ENCODE data around the gene ASH1L.
"Not testable (repeated sequence)": the region's sequence is repeated elsewhere in the genome, so short reads cannot be mapped to it uniquely, and the experiment has no call there.

ASH1L gene

GRCh38 chr1:155562581-155563376, at the start of gene ASH1L:
ASH1L (minus strand) TSS chr1:155562803; CDS start chr1:155521519, 41,284 bp downstream.
- DNase-seq: peak; percentile 95

GRCh38 chr1:155610257-155610647, 47.6 kb upstream of the ASH1L start:
- not testable (repeated sequence) for DNase-seq

GRCh38 chr1:155609515-155610256, 47.1 kb upstream of the ASH1L start, which contains the start of gene MSTO1:
MSTO1 (plus strand) TSS chr1:155610218; CDS start chr1:155610249, 31 bp downstream.
- DNase-seq: peak; percentile 99

- no peak for DNase-seq
Observed at GRCh38 chr1:155608888-155609225, 46.3 kb upstream of the ASH1L start.

- DNase-seq: no peak
Observed at GRCh38 chr1:155607708-155608107, 45.1 kb upstream of the ASH1L start.

GRCh38 chr1:155599828-155600572, 37.4 kb upstream of the ASH1L start:
- DNase-seq: not testable (repeated sequence)

- DNase-seq: no peak
Observed at GRCh38 chr1:155598842-155599331, 36.3 kb upstream of the ASH1L start.

GRCh38 chr1:155596864-155597263, 34.3 kb upstream of the ASH1L start:
- no peak for DNase-seq

GRCh38 chr1:155595877-155596474, 33.4 kb upstream of the ASH1L start:
- not testable (repeated sequence) for DNase-seq

GRCh38 chr1:155591770-155592169, 29.2 kb upstream of the ASH1L start:
- DNase-seq: no peak

GRCh38 chr1:155590516-155591247, 28.1 kb upstream of the ASH1L start:
- not testable (repeated sequence) for DNase-seq

GRCh38 chr1:155589282-155589681, 26.7 kb upstream of the ASH1L start:
- not testable (repeated sequence) for DNase-seq

- DNase-seq: not testable (repeated sequence)
Observed at GRCh38 chr1:155583846-155584245, 21.2 kb upstream of the ASH1L start.

GRCh38 chr1:155575608-155576007, 13.0 kb upstream of the ASH1L start:
- not testable (repeated sequence) for DNase-seq

GRCh38 chr1:155574077-155574476, 11.5 kb upstream of the ASH1L start:
- DNase-seq: no peak

GRCh38 chr1:155570593-155570990, 8.0 kb upstream of the ASH1L start:
- DNase-seq: no peak

- no peak for DNase-seq
Observed at GRCh38 chr1:155569988-155570592, 7.5 kb upstream of the ASH1L start.

- not testable (repeated sequence) for DNase-seq
Observed at GRCh38 chr1:155563377-155564022, 897 bp upstream of the ASH1L start.

GRCh38 chr1:155561779-155562580, 623 bp downstream of the ASH1L start:
- DNase-seq: peak; percentile 85

- peak; percentile 12 for DNase-seq
Observed at GRCh38 chr1:155555915-155556314, 6.7 kb downstream of the ASH1L start.
